22Rv1 (cell line): ENCODE measurements around the gene NYAP2.

Experiments used
- ZFX ChIP-seq: fragments of 450-650 bp; IDR thresholded peaks from 2 replicates; pipeline ENCODE4 v1.6.1; 2017; ENCODE audit warnings: antibody characterized with exemption, borderline replicate concordance
- TF ChIP-seq, protein P1 (sequence below): fragments of 450-650 bp; IDR thresholded peaks from 2 replicates; pipeline ENCODE4 v1.5.1; 2017; ENCODE audit warnings: mild to moderate bottlenecking

- TF ChIP-seq, protein P1, sequence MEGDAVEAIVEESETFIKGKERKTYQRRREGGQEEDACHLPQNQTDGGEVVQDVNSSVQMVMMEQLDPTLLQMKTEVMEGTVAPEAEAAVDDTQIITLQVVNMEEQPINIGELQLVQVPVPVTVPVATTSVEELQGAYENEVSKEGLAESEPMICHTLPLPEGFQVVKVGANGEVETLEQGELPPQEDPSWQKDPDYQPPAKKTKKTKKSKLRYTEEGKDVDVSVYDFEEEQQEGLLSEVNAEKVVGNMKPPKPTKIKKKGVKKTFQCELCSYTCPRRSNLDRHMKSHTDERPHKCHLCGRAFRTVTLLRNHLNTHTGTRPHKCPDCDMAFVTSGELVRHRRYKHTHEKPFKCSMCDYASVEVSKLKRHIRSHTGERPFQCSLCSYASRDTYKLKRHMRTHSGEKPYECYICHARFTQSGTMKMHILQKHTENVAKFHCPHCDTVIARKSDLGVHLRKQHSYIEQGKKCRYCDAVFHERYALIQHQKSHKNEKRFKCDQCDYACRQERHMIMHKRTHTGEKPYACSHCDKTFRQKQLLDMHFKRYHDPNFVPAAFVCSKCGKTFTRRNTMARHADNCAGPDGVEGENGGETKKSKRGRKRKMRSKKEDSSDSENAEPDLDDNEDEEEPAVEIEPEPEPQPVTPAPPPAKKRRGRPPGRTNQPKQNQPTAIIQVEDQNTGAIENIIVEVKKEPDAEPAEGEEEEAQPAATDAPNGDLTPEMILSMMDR: no peak
- no peak for TF ChIP-seq ZFX
These were observed 249.8 kb downstream of the NYAP2 start for GRCh38 chr2:225649274-225649673.
